Thyroid gland (tissue), 4 donors: ENCODE data around the gene HOXC9.

Source experiments
- POLR2A ChIP-seq, 2 donors: fragments of 450-650 bp; IDR thresholded peaks; one replicate each; pipeline ENCODE4 v1.6.1; 2017; ENCODE audit warnings: antibody characterized with exemption in 2 of 2, mild to moderate bottlenecking in 2 of 2, moderate library complexity in 1 of 2
- TF ChIP-seq, protein P1 (sequence below), 6 experiments: fragments of 200-600 bp in 3 of 6; fragments of 450-650 bp in 3 of 6; sonication (generic) in 3 of 6; IDR thresholded peaks; one replicate each; pipeline ENCODE4 v1.5.1; 2016 to 2019; ENCODE audit warnings: antibody characterized with exemption in 6 of 6, mild to moderate bottlenecking in 2 of 6, inconsistent platforms in 1 of 6, moderate library complexity in 1 of 6

DNA sequence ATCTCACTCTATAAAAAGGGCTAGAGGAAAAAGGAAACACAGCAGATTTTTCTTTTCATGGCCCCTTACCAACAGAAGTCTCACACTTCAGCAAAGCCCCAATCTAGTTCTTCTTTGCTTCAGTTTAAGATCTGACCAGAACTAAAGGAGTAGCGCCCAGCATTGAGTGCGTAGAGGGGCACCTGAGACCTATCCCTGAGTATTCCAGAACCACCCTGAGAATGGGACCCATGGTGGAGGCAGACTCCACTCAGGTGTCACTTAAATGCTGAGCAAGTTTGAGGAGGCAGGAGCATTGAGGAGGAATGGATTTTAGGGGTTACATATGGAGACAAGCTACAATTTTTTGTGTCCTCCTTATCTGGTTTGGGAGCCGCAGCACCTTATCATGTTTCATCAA, 28.8 kb upstream of the HOXC9 start:
- TF ChIP-seq POLR2A (IDR thresholded peaks at IDR 0.05): no peak
- TF ChIP-seq, protein P1, sequence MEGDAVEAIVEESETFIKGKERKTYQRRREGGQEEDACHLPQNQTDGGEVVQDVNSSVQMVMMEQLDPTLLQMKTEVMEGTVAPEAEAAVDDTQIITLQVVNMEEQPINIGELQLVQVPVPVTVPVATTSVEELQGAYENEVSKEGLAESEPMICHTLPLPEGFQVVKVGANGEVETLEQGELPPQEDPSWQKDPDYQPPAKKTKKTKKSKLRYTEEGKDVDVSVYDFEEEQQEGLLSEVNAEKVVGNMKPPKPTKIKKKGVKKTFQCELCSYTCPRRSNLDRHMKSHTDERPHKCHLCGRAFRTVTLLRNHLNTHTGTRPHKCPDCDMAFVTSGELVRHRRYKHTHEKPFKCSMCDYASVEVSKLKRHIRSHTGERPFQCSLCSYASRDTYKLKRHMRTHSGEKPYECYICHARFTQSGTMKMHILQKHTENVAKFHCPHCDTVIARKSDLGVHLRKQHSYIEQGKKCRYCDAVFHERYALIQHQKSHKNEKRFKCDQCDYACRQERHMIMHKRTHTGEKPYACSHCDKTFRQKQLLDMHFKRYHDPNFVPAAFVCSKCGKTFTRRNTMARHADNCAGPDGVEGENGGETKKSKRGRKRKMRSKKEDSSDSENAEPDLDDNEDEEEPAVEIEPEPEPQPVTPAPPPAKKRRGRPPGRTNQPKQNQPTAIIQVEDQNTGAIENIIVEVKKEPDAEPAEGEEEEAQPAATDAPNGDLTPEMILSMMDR (IDR thresholded peaks at IDR 0.05): no peak
